Testis (tissue), 2 donors: ENCODE data around the gene USP32.

Experiments
- CTCF ChIP-seq, 3 experiments: fragments of 450-650 bp in 2 of 3; fragments of 200-600 bp in 1 of 3; sonication (generic) in 1 of 3; IDR thresholded peaks; one replicate each; pipeline ENCODE4 v1.5.1; 2016 to 2019; ENCODE audit warnings: antibody characterized with exemption in 3 of 3, mild to moderate bottlenecking in 2 of 3, moderate library complexity in 1 of 3
- POLR2A ChIP-seq: fragments of 450-650 bp; IDR thresholded peaks from one replicate; pipeline ENCODE4 v1.6.1; 2017; ENCODE audit warnings: antibody characterized with exemption, mild to moderate bottlenecking, moderate library complexity

DNA sequence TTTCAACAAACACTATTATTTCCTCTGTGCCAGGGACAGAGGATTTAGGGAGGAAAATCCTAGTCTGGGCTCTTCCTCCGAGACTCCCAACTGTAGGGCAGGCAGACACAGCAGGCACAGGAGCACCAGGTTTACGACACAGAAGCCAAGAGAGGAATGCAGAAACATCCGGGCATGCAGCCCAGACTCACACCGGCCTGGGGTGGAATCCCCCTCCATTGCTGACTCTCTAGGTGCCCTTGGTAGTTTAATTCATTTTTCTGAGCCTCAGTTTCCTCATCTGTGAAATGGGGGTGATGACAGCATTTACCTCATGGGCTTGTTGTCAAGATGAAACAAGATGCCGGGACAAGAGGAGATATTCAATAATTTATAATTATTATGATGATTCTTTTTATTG lies 227.2 kb downstream of the USP32 start:
- TF ChIP-seq CTCF (IDR thresholded peaks at IDR 0.05) (no peak), POLR2A (no peak)
